Activated CD8-positive, alpha-beta T cell treated with anti-CD3 and anti-CD28 coated beads for 36 hours (primary cell): ENCODE data around the gene DLL1. TPM values are rescaled to one million over a fixed set of nuclear protein-coding genes. Genes with fewer than 3 reads are reported as not detected.

Source experiments
- ATAC-seq: fragments of 200-7000 bp; cut with Tn5 transposase; one replicate; pipeline ENCODE4 v1.10.0; 2021; ENCODE audit warnings: mild to moderate bottlenecking, moderate library complexity
- CTCF ChIA-PET: fragments of 350-600 bp; sonication (Branson Sonifier 250); formaldehyde crosslinking; loops from one replicate; lab custom pipeline; 2021; ENCODE audit warnings: antibody characterized with exemption; lab: Charles Lee
- POLR2A ChIA-PET: fragments of 350-600 bp; sonication (Branson Sonifier 250); formaldehyde crosslinking; loops from one replicate; lab custom pipeline; 2021; ENCODE audit warnings: antibody characterized with exemption; lab: Charles Lee
- DNase-seq: peaks from one replicate; pipeline ENCODE4 v3.0.0-alpha.2; 2020
- H3K27ac Mint-ChIP-seq: one replicate; pipeline ENCODE4 v1.8.0; 2021; ENCODE audit warnings: mild to moderate bottlenecking, mixed read lengths
- H3K27me3 Mint-ChIP-seq: one replicate; pipeline ENCODE4 v1.8.0; 2021; ENCODE audit warnings: mixed read lengths
- H3K36me3 Mint-ChIP-seq: one replicate; pipeline ENCODE4 v1.8.0; 2021; ENCODE audit warnings: low read depth, mixed read lengths
- H3K4me1 Mint-ChIP-seq: one replicate; pipeline ENCODE4 v1.8.0; 2021; ENCODE audit warnings: low read depth, mixed read lengths
- H3K4me3 Mint-ChIP-seq: one replicate; pipeline ENCODE4 v1.8.0; 2021; ENCODE audit warnings: mild to moderate bottlenecking, moderate library complexity, mixed read lengths
- H3K9me3 Mint-ChIP-seq: one replicate; pipeline ENCODE4 v1.8.0; 2021; ENCODE audit warnings: mixed read lengths
- CTCF ChIP-seq: fragments of 200-600 bp; IDR thresholded peaks from one replicate; pipeline ENCODE4 v1.8.0; 2022; ENCODE audit warnings: antibody characterized with exemption, mild to moderate bottlenecking
- intact Hi-C: fragments of 100-400 bp; cut with micrococcal nuclease; formaldehyde crosslinking; loops from one replicate; pipeline ENCODE4 v1.10.0; 2022
- total RNA-seq, 2 experiments: library from RNA; stranded (reverse); gene quantifications; one replicate each; pipeline ENCODE4 v1.2.3, GENCODE V29; 2021

Gene DLL1
- total RNA-seq, 2 experiments from 2014 or later, result 1.9 to 2.4 TPM

- CTCF ChIA-PET, result interaction anchor here (0.8 to 1.4 kb wide), 3 partner anchors 205 to 230 kb away, joined by 3 to 5 read pairs (median 3); no protein-coding TSS in a partner anchor
- Mint-ChIP-seq H3K36me3 (peaks cover 12% of the 10 kb centered on the region), H3K27me3 (no peaks in the 10 kb centered on the region), H3K9me3 (no peaks in the 10 kb centered on the region), H3K4me3 (no peak overlapping the region), H3K27ac (no peak overlapping the region), H3K4me1 (peaks cover 69% of the 10 kb centered on the region)
- intact Hi-C loops, result no loop called here
- DNase-seq, result no peak
- POLR2A ChIA-PET, result no interaction called here
- no peak for ATAC-seq
- TF ChIP-seq CTCF, result no peak
Measured at GRCh38 chr6:170311696-170312095, 20.8 kb upstream of the DLL1 start.

GRCh38 chr6:170308761-170309160 is 17.9 kb upstream of the DLL1 start:
- Mint-ChIP-seq H3K4me3 (peak overlapping the region; percentile 42), H3K4me1 (peaks cover 54% of the 10 kb centered on the region), H3K36me3 (peaks cover 7% of the 10 kb centered on the region), H3K27me3 (no peaks in the 10 kb centered on the region), H3K9me3 (no peaks in the 10 kb centered on the region), H3K27ac (no peak overlapping the region)
- ChIA-PET CTCF (interaction anchor here (1.1 to 1.3 kb wide), 2 partner anchors 16 to 519 kb away, joined by 3 read pairs; no protein-coding TSS in a partner anchor), POLR2A (interaction anchor here (1.4 to 1.6 kb wide), 2 partner anchors 18 to 19 kb away, joined by 3 to 4 read pairs; partner anchors contain the start of gene DLL1)
- intact Hi-C loops, result no loop called here
- no peak for ATAC-seq
- DNase-seq, result no peak
- no peak for TF ChIP-seq CTCF

GRCh38 chr6:170307080-170307545 is 16.2 kb upstream of the DLL1 start:
- Mint-ChIP-seq H3K9me3 (no peaks in the 10 kb centered on the region), H3K27me3 (no peaks in the 10 kb centered on the region), H3K36me3 (peaks cover 7% of the 10 kb centered on the region), H3K27ac (peak overlapping the region; percentile 91), H3K4me1 (peaks cover 43% of the 10 kb centered on the region), H3K4me3 (peak overlapping the region; percentile 92)
- POLR2A ChIA-PET, result interaction anchor here (1.3 to 1.4 kb wide), 2 partner anchors 11 to 87 kb away, joined by 3 to 4 read pairs; no protein-coding TSS in a partner anchor
- intact Hi-C loops, result no loop called here
- ATAC-seq, result no peak
- TF ChIP-seq CTCF, result no peak
- DNase-seq, result no peak
- CTCF ChIA-PET, result interaction anchor here (0.9 kb wide), 1 partner anchor 11 kb away, joined by 3 read pairs; no protein-coding TSS in a partner anchor

- Mint-ChIP-seq H3K9me3 (peaks cover 2% of the 10 kb centered on the region), H3K36me3 (peaks cover 11% of the 10 kb centered on the region), H3K27me3 (no peaks in the 10 kb centered on the region), H3K4me3 (peak within 1 kb of the TSS; percentile 92), H3K27ac (peak within 1 kb of the TSS; percentile 91), H3K4me1 (peaks cover 40% of the 10 kb centered on the region)
- ATAC-seq, result peak; percentile 96
- DNase-seq, result peak; percentile 94
- ChIA-PET POLR2A (interaction anchor here (1.0 to 1.7 kb wide), 3 partner anchors 10 to 12 kb away, joined by 3 to 4 read pairs (median 3); no protein-coding TSS in a partner anchor), CTCF (interaction anchor here (0.9 kb wide), 1 partner anchor 11 kb away, joined by 3 read pairs; no protein-coding TSS in a partner anchor)
- intact Hi-C loops, result no loop called here
- TF ChIP-seq CTCF, result no peak
Measured at GRCh38 chr6:170306324-170307079, 15.6 kb upstream of the DLL1 start, which contains the start of gene FAM120B. Gene FAM120B (plus strand): TSS chr6:170306758. CDS start chr6:170317391, 10,633 bp downstream.
